GM12878 (cell line): ENCODE data around the gene NAT14. TPM values are rescaled to one million over a fixed set of nuclear protein-coding genes. Genes with fewer than 3 reads are reported as not detected.
A peak's percentile ranks its signal among the peaks of the same experiment; 100 is the strongest.

Experiments
- BACH1 ChIP-seq: fragments of 450-650 bp; IDR thresholded peaks from 2 replicates; pipeline ENCODE4 v1.6.1; 2017; ENCODE audit warnings: mild to moderate bottlenecking, borderline replicate concordance
- BRCA1 ChIP-seq: IDR thresholded peaks from 2 replicates; pipeline ENCODE4 v1.6.1; 2011; ENCODE audit warnings: low read depth, low read length, improper control_type of control experiment
- CEBPB ChIP-seq, 2 experiments: fragments of 150-350 bp in 1 of 2; IDR thresholded peaks; 2 replicates each; pipeline ENCODE4 v1.6.1; 2012 to 2014; ENCODE audit warnings: low read depth in 2 of 2, low read length in 2 of 2, borderline replicate concordance in 1 of 2, inconsistent platforms in 1 of 2
- ELK1 ChIP-seq: IDR thresholded peaks from 2 replicates; pipeline ENCODE4 v1.6.1; 2012; ENCODE audit warnings: low read depth, low read length, improper control_type of control experiment
- ESRRA ChIP-seq: IDR thresholded peaks from 2 replicates; pipeline ENCODE4 v1.6.1; 2012; ENCODE audit warnings: mild to moderate bottlenecking, low read length, improper control_type of control experiment
- JUND ChIP-seq: IDR thresholded peaks from 2 replicates; pipeline ENCODE4 v1.6.1; 2012; ENCODE audit warnings: low read depth, mild to moderate bottlenecking, low read length, improper control_type of control experiment, moderate library complexity
- NFYB ChIP-seq: IDR thresholded peaks from 2 replicates; pipeline ENCODE4 v1.6.1; 2011; ENCODE audit warnings: low read depth, mild to moderate bottlenecking, low read length, improper control_type of control experiment, moderate library complexity; ENCODE audit not compliant: insufficient read depth
- PML ChIP-seq: IDR thresholded peaks from 2 replicates; pipeline ENCODE4 v1.6.1; 2012; ENCODE audit warnings: low read length, inconsistent platforms
- RAD51 ChIP-seq: fragments of 450-650 bp; IDR thresholded peaks from 2 replicates; pipeline ENCODE4 v1.6.1; 2016; ENCODE audit warnings: moderate library complexity, mild to moderate bottlenecking, inconsistent platforms
- SMARCA5 ChIP-seq: fragments of 450-650 bp; IDR thresholded peaks from 2 replicates; pipeline ENCODE4 v1.6.1; 2017; ENCODE audit warnings: mild to moderate bottlenecking
- TCF12 ChIP-seq: IDR thresholded peaks from 2 replicates; pipeline ENCODE4 v1.6.1; 2011; ENCODE audit warnings: low read depth, mild to moderate bottlenecking, low read length
- ZNF24 ChIP-seq: fragments of 450-650 bp; IDR thresholded peaks from 2 replicates; pipeline ENCODE4 v1.6.1; 2017; ENCODE audit warnings: antibody characterized with exemption, mild to moderate bottlenecking
- polyA plus RNA-seq, 11 experiments: library from polyadenylated mRNA; depleted of rRNA in 4 of 11; unstranded in 6 of 11; stranded (reverse) in 5 of 11; fragments of >200 nt; fragmentation: Nextera tagmentation in 4 of 11; fragmentation: Illumina TruSeq in 1 of 11; extraction: Ambion mirVana in 4 of 11; extraction: Trizol in 1 of 11; gene quantifications; 1 replicate in 1 of 11; 2 replicates in 10 of 11; pipeline versions ENCODE4 v1.2.1 to v1.2.3, GENCODE V29; 2011 to 2016; ENCODE audit warnings: inconsistent platforms in 2 of 11, missing spikeins in 2 of 11, low read depth in 1 of 11
- total RNA-seq, 4 experiments: library from RNA; depleted of rRNA in 3 of 4; stranded (reverse); fragments of >200 nt in 3 of 4; fragmentation: Illumina TruSeq in 1 of 4; extraction: Trizol in 1 of 4; gene quantifications; 2 replicates each; pipeline versions ENCODE4 v1.2.1 to v1.2.3, GENCODE V29; 2013 to 2021
- TF ChIP-seq, protein P1 (sequence below): IDR thresholded peaks from 2 replicates; pipeline ENCODE4 v1.6.1; 2012; ENCODE audit warnings: low read length, inconsistent platforms
- TF ChIP-seq, protein P2 (sequence below): IDR thresholded peaks from 2 replicates; pipeline ENCODE4 v1.6.1; 2011; ENCODE audit warnings: mild to moderate bottlenecking, low read depth, low read length, moderate library complexity; ENCODE audit not compliant: insufficient replicate concordance
- TF ChIP-seq, protein P3 (sequence below): fragments of 150-350 bp; IDR thresholded peaks from 2 replicates; pipeline ENCODE4 v1.6.1; 2014; ENCODE audit warnings: mild to moderate bottlenecking, low read depth, low read length
- TF ChIP-seq, protein P4 (sequence below): IDR thresholded peaks from 2 replicates; pipeline ENCODE4 v1.6.1; 2011; ENCODE audit warnings: low read depth, mild to moderate bottlenecking, low read length, moderate library complexity, borderline replicate concordance; ENCODE audit errors: extremely low read depth
- TF ChIP-seq, protein P5 (sequence below): fragments of 450-650 bp; IDR thresholded peaks from 2 replicates; pipeline ENCODE4 v1.6.1; 2016; ENCODE audit warnings: mild to moderate bottlenecking, moderate library complexity, borderline replicate concordance
- TF ChIP-seq, protein P6 (sequence below): IDR thresholded peaks from 2 replicates; pipeline ENCODE4 v1.6.1; 2012; ENCODE audit warnings: low read depth, low read length, improper control_type of control experiment

Gene NAT14
- total and polyA plus RNA-seq, 10 of the 15 experiments (the other 5 are each of a cell fraction or from before 2014, with no cell fraction given) = 0.87 to 23.6 (median 9.7) TPM

GRCh38 chr19:55461259-55461973, 23.6 kb upstream of the NAT14 start, which contains the start of gene ISOC2 (continued):
- TF ChIP-seq CEBPB (IDR thresholded peaks at IDR 0.05; ENCODE audit: borderline replicate concordance in 1 of 2, low read depth in 2 of 2, low read length in 2 of 2) (no peak), JUND (no peak), SMARCA5 (peak; percentile 99), TCF12 (no peak), ELK1 (no peak), ZNF24 (no peak), RAD51 (peak; percentile 93), BRCA1 (no peak), PML (no peak), BACH1 (peak; percentile 47; the same call in 1 of the 2 replicates), NFYB (peak; percentile 93), ESRRA (peak; percentile 98)
- TF ChIP-seq, protein P1, sequence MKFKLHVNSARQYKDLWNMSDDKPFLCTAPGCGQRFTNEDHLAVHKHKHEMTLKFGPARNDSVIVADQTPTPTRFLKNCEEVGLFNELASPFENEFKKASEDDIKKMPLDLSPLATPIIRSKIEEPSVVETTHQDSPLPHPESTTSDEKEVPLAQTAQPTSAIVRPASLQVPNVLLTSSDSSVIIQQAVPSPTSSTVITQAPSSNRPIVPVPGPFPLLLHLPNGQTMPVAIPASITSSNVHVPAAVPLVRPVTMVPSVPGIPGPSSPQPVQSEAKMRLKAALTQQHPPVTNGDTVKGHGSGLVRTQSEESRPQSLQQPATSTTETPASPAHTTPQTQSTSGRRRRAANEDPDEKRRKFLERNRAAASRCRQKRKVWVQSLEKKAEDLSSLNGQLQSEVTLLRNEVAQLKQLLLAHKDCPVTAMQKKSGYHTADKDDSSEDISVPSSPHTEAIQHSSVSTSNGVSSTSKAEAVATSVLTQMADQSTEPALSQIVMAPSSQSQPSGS = no peak
- TF ChIP-seq, protein P2, sequence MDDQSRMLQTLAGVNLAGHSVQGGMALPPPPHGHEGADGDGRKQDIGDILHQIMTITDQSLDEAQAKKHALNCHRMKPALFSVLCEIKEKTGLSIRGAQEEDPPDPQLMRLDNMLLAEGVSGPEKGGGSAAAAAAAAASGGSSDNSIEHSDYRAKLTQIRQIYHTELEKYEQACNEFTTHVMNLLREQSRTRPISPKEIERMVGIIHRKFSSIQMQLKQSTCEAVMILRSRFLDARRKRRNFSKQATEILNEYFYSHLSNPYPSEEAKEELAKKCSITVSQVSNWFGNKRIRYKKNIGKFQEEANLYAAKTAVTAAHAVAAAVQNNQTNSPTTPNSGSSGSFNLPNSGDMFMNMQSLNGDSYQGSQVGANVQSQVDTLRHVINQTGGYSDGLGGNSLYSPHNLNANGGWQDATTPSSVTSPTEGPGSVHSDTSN = peak; percentile 97
- TF ChIP-seq, protein P3, sequence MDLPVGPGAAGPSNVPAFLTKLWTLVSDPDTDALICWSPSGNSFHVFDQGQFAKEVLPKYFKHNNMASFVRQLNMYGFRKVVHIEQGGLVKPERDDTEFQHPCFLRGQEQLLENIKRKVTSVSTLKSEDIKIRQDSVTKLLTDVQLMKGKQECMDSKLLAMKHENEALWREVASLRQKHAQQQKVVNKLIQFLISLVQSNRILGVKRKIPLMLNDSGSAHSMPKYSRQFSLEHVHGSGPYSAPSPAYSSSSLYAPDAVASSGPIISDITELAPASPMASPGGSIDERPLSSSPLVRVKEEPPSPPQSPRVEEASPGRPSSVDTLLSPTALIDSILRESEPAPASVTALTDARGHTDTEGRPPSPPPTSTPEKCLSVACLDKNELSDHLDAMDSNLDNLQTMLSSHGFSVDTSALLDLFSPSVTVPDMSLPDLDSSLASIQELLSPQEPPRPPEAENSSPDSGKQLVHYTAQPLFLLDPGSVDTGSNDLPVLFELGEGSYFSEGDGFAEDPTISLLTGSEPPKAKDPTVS = no peak
- TF ChIP-seq, protein P4, sequence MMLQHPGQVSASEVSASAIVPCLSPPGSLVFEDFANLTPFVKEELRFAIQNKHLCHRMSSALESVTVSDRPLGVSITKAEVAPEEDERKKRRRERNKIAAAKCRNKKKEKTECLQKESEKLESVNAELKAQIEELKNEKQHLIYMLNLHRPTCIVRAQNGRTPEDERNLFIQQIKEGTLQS = peak; percentile 40; the same call in 1 of the 2 replicates
- TF ChIP-seq, protein P5, sequence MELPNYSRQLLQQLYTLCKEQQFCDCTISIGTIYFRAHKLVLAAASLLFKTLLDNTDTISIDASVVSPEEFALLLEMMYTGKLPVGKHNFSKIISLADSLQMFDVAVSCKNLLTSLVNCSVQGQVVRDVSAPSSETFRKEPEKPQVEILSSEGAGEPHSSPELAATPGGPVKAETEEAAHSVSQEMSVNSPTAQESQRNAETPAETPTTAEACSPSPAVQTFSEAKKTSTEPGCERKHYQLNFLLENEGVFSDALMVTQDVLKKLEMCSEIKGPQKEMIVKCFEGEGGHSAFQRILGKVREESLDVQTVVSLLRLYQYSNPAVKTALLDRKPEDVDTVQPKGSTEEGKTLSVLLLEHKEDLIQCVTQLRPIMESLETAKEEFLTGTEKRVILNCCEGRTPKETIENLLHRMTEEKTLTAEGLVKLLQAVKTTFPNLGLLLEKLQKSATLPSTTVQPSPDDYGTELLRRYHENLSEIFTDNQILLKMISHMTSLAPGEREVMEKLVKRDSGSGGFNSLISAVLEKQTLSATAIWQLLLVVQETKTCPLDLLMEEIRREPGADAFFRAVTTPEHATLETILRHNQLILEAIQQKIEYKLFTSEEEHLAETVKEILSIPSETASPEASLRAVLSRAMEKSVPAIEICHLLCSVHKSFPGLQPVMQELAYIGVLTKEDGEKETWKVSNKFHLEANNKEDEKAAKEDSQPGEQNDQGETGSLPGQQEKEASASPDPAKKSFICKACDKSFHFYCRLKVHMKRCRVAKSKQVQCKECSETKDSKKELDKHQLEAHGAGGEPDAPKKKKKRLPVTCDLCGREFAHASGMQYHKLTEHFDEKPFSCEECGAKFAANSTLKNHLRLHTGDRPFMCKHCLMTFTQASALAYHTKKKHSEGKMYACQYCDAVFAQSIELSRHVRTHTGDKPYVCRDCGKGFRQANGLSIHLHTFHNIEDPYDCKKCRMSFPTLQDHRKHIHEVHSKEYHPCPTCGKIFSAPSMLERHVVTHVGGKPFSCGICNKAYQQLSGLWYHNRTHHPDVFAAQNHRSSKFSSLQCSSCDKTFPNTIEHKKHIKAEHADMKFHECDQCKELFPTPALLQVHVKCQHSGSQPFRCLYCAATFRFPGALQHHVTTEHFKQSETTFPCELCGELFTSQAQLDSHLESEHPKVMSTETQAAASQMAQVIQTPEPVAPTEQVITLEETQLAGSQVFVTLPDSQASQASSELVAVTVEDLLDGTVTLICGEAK = peak; percentile 26; the same call in 1 of the 2 replicates
- TF ChIP-seq, protein P6, sequence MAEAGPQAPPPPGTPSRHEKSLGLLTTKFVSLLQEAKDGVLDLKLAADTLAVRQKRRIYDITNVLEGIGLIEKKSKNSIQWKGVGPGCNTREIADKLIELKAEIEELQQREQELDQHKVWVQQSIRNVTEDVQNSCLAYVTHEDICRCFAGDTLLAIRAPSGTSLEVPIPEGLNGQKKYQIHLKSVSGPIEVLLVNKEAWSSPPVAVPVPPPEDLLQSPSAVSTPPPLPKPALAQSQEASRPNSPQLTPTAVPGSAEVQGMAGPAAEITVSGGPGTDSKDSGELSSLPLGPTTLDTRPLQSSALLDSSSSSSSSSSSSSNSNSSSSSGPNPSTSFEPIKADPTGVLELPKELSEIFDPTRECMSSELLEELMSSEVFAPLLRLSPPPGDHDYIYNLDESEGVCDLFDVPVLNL = no peak
